Measurements from ENCODE around the gene TTBK1.

TTBK1 gene

DNA sequence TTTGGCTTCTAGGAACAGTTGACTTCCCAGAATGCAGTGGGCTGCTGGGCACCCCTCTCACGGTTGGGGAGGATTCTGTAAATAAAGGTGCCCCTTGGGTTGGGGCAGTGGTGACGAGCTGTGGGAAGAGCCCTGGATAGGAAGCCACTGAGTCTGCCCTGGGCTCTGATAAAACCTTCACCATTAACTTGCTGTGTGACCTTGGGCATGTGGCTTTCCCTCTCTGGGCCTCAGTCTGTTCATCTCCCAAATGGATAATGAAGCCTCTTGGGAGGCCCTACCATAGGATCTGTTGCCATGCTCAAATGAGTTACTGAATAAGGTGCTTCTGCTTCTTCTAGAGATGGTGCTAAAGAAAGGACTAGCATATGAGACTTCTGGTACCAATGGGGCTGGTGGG, 61.6 kb downstream of the TTBK1 start:
- no peak overlapping the region for H3K27ac ChIP-seq
- no peak for TF ChIP-seq CTCF (conservative IDR thresholded peaks at IDR 0.05)

GRCh38 chr6:43306086-43306485, 62.8 kb downstream of the TTBK1 start:
- TF ChIP-seq CTCF (conservative IDR thresholded peaks at IDR 0.05): no peak

GRCh38 chr6:43307451-43308100, 64.3 kb downstream of the TTBK1 start:
- TF ChIP-seq CTCF (conservative IDR thresholded peaks at IDR 0.05): no peak
- H3K27ac ChIP-seq: no peak overlapping the region

More at GRCh38 chr6:43306086-43306485, 62.8 kb downstream of the TTBK1 start:
- no peak overlapping the region for H3K27ac ChIP-seq

GRCh38 chr6:43308101-43308989, 65.1 kb downstream of the TTBK1 start, which contains the start of gene CRIP3:
CRIP3 (minus strand) TSS chr6:43308826; CDS start chr6:43308792, 34 bp downstream.
- no peak for TF ChIP-seq CTCF (conservative IDR thresholded peaks at IDR 0.05)
- H3K27ac ChIP-seq: no peak within 1 kb of the TSS

- no peak overlapping the region for H3K27ac ChIP-seq
- no peak for TF ChIP-seq CTCF (conservative IDR thresholded peaks at IDR 0.05)
Observed at GRCh38 chr6:43308990-43309477, 65.8 kb downstream of the TTBK1 start.

DNA sequence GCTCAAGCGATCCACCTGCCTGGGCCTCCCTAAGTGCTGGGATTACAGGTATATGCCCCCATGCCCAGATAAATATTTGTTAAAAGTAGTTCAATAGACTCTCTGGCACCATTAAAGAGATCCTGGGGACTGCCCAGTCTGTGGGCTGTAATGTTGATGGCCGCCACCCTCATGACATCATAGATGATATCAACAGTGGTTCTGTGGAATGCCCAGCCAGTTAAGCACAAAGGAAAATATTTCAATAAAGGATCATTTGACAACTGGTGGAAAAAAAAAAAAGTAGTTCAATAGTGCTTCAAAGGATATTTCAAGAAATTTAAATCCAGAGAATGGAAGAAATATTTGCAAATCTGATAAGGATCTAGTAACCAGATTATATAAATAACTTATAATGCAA, 66.9 kb downstream of the TTBK1 start:
- no peak overlapping the region for H3K27ac ChIP-seq

More for the DNA sequence above, 66.9 kb downstream of the TTBK1 start:
- no peak for TF ChIP-seq CTCF (conservative IDR thresholded peaks at IDR 0.05)
